Measurements from ENCODE around the gene SLC45A2.
"Not testable (repeated sequence)": the region's sequence is repeated elsewhere in the genome, so short reads cannot be mapped to it uniquely, and the experiment has no call there.

Gene SLC45A2

GRCh38 chr5:33906248-33906647 lies 78.2 kb downstream of the SLC45A2 start:
- peaks cover 36% of the 10 kb centered on the region for H3K9me3 Mint-ChIP-seq
- DNase-seq (ENCODE audit: low spot score); H3K36me3 Mint-ChIP-seq (ENCODE audit: low read depth); H3K27me3 Mint-ChIP-seq (ENCODE audit: low read depth); H3K27ac Mint-ChIP-seq; H3K4me1 Mint-ChIP-seq (ENCODE audit: low read depth); H3K4me3 Mint-ChIP-seq: not testable (repeated sequence)

- Mint-ChIP-seq H3K27me3 (ENCODE audit: low read depth) (peaks cover 6% of the 10 kb centered on the region), H3K27ac (no peak overlapping the region), H3K4me1 (ENCODE audit: low read depth) (no peaks in the 10 kb centered on the region), H3K36me3 (ENCODE audit: low read depth) (no peaks in the 10 kb centered on the region), H3K4me3 (no peak overlapping the region), H3K9me3 (peaks cover 36% of the 10 kb centered on the region)
- no peak for DNase-seq (ENCODE audit: low spot score)
These were observed 79.1 kb downstream of the SLC45A2 start for GRCh38 chr5:33905381-33905780.

- no peak overlapping the region for H3K4me3 Mint-ChIP-seq
- H3K27ac Mint-ChIP-seq, result no peak overlapping the region
- DNase-seq (ENCODE audit: low spot score), result no peak
- H3K9me3 Mint-ChIP-seq, result peaks cover 27% of the 10 kb centered on the region
- no peaks in the 10 kb centered on the region for H3K36me3 Mint-ChIP-seq (ENCODE audit: low read depth)
- H3K4me1 Mint-ChIP-seq (ENCODE audit: low read depth), result no peaks in the 10 kb centered on the region
- peaks cover 7% of the 10 kb centered on the region for H3K27me3 Mint-ChIP-seq (ENCODE audit: low read depth)
These were observed 81.4 kb downstream of the SLC45A2 start for GRCh38 chr5:33903118-33903517.

- no peaks in the 10 kb centered on the region for H3K36me3 Mint-ChIP-seq (ENCODE audit: low read depth)
- peaks cover 9% of the 10 kb centered on the region for H3K9me3 Mint-ChIP-seq
- H3K27ac Mint-ChIP-seq, result no peak overlapping the region
- DNase-seq (ENCODE audit: low spot score), result no peak
- peaks cover 14% of the 10 kb centered on the region for H3K27me3 Mint-ChIP-seq (ENCODE audit: low read depth)
- no peak overlapping the region for H3K4me3 Mint-ChIP-seq
- no peaks in the 10 kb centered on the region for H3K4me1 Mint-ChIP-seq (ENCODE audit: low read depth)
These were observed 83.3 kb downstream of the SLC45A2 start for GRCh38 chr5:33901156-33901555.

All from T-helper 2 cell treated with Interferon-gamma antibody and Interleukin-4, amounts not matched to agents 5 μg/mL and 100 μg/mL, for 36 hours (primary cell).